GM12878 (cell line): ENCODE data around the gene GTF2H1. TPM values are rescaled to one million over a fixed set of nuclear protein-coding genes. Genes with fewer than 3 reads are reported as not detected.

Experiments
- ATF7 ChIP-seq: fragments of 450-650 bp; IDR thresholded peaks from 2 replicates; pipeline ENCODE4 v1.6.1; 2016; ENCODE audit warnings: low read depth, mild to moderate bottlenecking
- BACH1 ChIP-seq: fragments of 450-650 bp; IDR thresholded peaks from 2 replicates; pipeline ENCODE4 v1.6.1; 2017; ENCODE audit warnings: mild to moderate bottlenecking, borderline replicate concordance
- BRCA1 ChIP-seq: IDR thresholded peaks from 2 replicates; pipeline ENCODE4 v1.6.1; 2011; ENCODE audit warnings: low read depth, low read length, improper control_type of control experiment
- CBX5 ChIP-seq: sonication (generic); IDR thresholded peaks from 2 replicates; pipeline ENCODE4 v1.6.1; 2016; ENCODE audit warnings: low read depth, moderate library complexity, mild to moderate bottlenecking, inconsistent platforms
- CHD1 ChIP-seq: IDR thresholded peaks from 2 replicates; pipeline ENCODE4 v1.6.1; 2012; ENCODE audit warnings: low read depth, low read length, improper control_type of control experiment
- CHD2 ChIP-seq: IDR thresholded peaks from 2 replicates; pipeline ENCODE4 v1.6.1; 2011; ENCODE audit warnings: low read depth, low read length, improper control_type of control experiment, borderline replicate concordance
- CREM ChIP-seq: IDR thresholded peaks from 2 replicates; pipeline ENCODE4 v1.6.1; 2014; ENCODE audit warnings: antibody characterized with exemption, low read depth
- E2F8 ChIP-seq: fragments of 450-650 bp; IDR thresholded peaks from 2 replicates; pipeline ENCODE4 v1.6.1; 2018; ENCODE audit warnings: mild to moderate bottlenecking, low read depth, moderate library complexity; ENCODE audit not compliant: partially characterized antibody
- EGR1 ChIP-seq, 2 experiments: IDR thresholded peaks; 1 replicate in 1 of 2; 2 replicates in 1 of 2; pipeline ENCODE4 v1.6.1; 2011 to 2012; ENCODE audit warnings: low read depth in 2 of 2, low read length in 2 of 2, borderline replicate concordance in 1 of 2, mild to moderate bottlenecking in 1 of 2, moderate library complexity in 1 of 2
- ETV6 ChIP-seq, 2 experiments: fragments of 450-650 bp in 1 of 2; IDR thresholded peaks in 1 of 2; conservative IDR thresholded peaks in 1 of 2; 2 replicates each; pipeline ENCODE4 v1.6.1; 2014; ENCODE audit warnings: antibody characterized with exemption in 1 of 2, borderline replicate concordance in 1 of 2, low read depth in 1 of 2, mild to moderate bottlenecking in 1 of 2, moderate library complexity in 1 of 2
- FOXK2 ChIP-seq: fragments of 450-650 bp; IDR thresholded peaks from 2 replicates; pipeline ENCODE4 v1.6.1; 2017; ENCODE audit warnings: mild to moderate bottlenecking, moderate library complexity
- HCFC1 ChIP-seq: fragments of 150-350 bp; IDR thresholded peaks from 2 replicates; pipeline ENCODE4 v1.6.1; 2014; ENCODE audit warnings: low read length
- KLF5 ChIP-seq: fragments of 450-650 bp; IDR thresholded peaks from 2 replicates; pipeline ENCODE4 v1.6.1; 2014; ENCODE audit warnings: mild to moderate bottlenecking; ENCODE audit not compliant: partially characterized antibody
- MTA3 ChIP-seq: IDR thresholded peaks from 2 replicates; pipeline ENCODE4 v1.6.1; 2012; ENCODE audit warnings: low read length, inconsistent platforms, borderline replicate concordance
- PML ChIP-seq: IDR thresholded peaks from 2 replicates; pipeline ENCODE4 v1.6.1; 2012; ENCODE audit warnings: low read length, inconsistent platforms
- POLR2A ChIP-seq: IDR thresholded peaks from 2 replicates; pipeline ENCODE4 v1.6.1; 2011; ENCODE audit warnings: low read depth, mild to moderate bottlenecking, low read length
- POLR2AphosphoS2 ChIP-seq: IDR thresholded peaks from 2 replicates; pipeline ENCODE4 v1.6.1; 2011; ENCODE audit warnings: low read depth, mild to moderate bottlenecking, low read length, improper control_type of control experiment, moderate library complexity
- RB1 ChIP-seq: fragments of 450-650 bp; formaldehyde crosslinking; IDR thresholded peaks from 2 replicates; pipeline ENCODE4 v1.6.1; 2017; ENCODE audit warnings: mild to moderate bottlenecking, borderline replicate concordance
- RFX5 ChIP-seq: IDR thresholded peaks from 2 replicates; pipeline ENCODE4 v1.6.1; 2011; ENCODE audit warnings: low read depth, low read length, improper control_type of control experiment
- SRF ChIP-seq, 2 experiments: IDR thresholded peaks; 2 replicates each; pipeline ENCODE4 v1.6.1; 2011; ENCODE audit warnings: low read depth in 2 of 2, low read length in 2 of 2, mild to moderate bottlenecking in 1 of 2, moderate library complexity in 1 of 2
- ZBED1 ChIP-seq: IDR thresholded peaks from 2 replicates; pipeline ENCODE4 v1.6.1; 2016; ENCODE audit warnings: borderline replicate concordance
- polyA plus RNA-seq, 11 experiments: library from polyadenylated mRNA; depleted of rRNA in 4 of 11; unstranded in 6 of 11; stranded (reverse) in 5 of 11; fragments of >200 nt; fragmentation: Nextera tagmentation in 4 of 11; fragmentation: Illumina TruSeq in 1 of 11; extraction: Ambion mirVana in 4 of 11; extraction: Trizol in 1 of 11; gene quantifications; 1 replicate in 1 of 11; 2 replicates in 10 of 11; pipeline versions ENCODE4 v1.2.1 to v1.2.3, GENCODE V29; 2011 to 2016; ENCODE audit warnings: inconsistent platforms in 2 of 11, missing spikeins in 2 of 11, low read depth in 1 of 11
- total RNA-seq, 4 experiments: library from RNA; depleted of rRNA in 3 of 4; stranded (reverse); fragments of >200 nt in 3 of 4; fragmentation: Illumina TruSeq in 1 of 4; extraction: Trizol in 1 of 4; gene quantifications; 2 replicates each; pipeline versions ENCODE4 v1.2.1 to v1.2.3, GENCODE V29; 2013 to 2021
- TF ChIP-seq, protein P1 (sequence below): fragments of 450-650 bp; IDR thresholded peaks from 2 replicates; pipeline ENCODE4 v1.6.1; 2018; ENCODE audit warnings: borderline replicate concordance, mild to moderate bottlenecking; ENCODE audit not compliant: partially characterized antibody

GTF2H1 gene
- total and polyA plus RNA-seq, 10 of the 15 experiments (the other 5 are each of a cell fraction or from before 2014, with no cell fraction given), result 36.7 to 68.8 (median 46.6) TPM

GRCh38 chr11:18395735-18396504 lies 73.6 kb downstream of the GTF2H1 start (continued):
- TF ChIP-seq, protein P1, sequence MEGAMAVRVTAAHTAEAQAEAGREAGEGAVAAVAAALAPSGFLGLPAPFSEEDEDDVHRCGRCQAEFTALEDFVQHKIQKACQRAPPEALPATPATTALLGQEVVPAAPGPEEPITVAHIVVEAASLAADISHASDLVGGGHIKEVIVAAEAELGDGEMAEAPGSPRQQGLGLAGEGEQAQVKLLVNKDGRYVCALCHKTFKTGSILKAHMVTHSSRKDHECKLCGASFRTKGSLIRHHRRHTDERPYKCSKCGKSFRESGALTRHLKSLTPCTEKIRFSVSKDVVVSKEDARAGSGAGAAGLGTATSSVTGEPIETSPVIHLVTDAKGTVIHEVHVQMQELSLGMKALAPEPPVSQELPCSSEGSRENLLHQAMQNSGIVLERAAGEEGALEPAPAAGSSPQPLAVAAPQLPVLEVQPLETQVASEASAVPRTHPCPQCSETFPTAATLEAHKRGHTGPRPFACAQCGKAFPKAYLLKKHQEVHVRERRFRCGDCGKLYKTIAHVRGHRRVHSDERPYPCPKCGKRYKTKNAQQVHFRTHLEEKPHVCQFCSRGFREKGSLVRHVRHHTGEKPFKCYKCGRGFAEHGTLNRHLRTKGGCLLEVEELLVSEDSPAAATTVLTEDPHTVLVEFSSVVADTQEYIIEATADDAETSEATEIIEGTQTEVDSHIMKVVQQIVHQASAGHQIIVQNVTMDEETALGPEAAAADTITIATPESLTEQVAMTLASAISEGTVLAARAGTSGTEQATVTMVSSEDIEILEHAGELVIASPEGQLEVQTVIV, result peak; percentile 50
- no peak for TF ChIP-seq PML
- peak; percentile 55; the same call in 1 of the 2 replicates for TF ChIP-seq CHD2
- TF ChIP-seq CREM, result no peak
- TF ChIP-seq BACH1, result peak; percentile 71
- TF ChIP-seq RB1, result 0 out of 2 replicates have a peak, but pooled peaks have one; percentile 84
- TF ChIP-seq ETV6 (conservative IDR thresholded peaks at IDR 0.05 in 1 of 2, IDR thresholded peaks at IDR 0.05 in 1 of 2; ENCODE audit: borderline replicate concordance in 1 of 2, low read depth in 1 of 2), result no peak
- peak; percentile 22; the same call in 1 of the 2 replicates for TF ChIP-seq ZBED1
- TF ChIP-seq RFX5, result no peak
- no peak for TF ChIP-seq BRCA1
- no peak for TF ChIP-seq CHD1
- TF ChIP-seq CBX5, result no peak
- peak in 1 of 2 experiments; percentile 70; a peak in 2 of 3 replicates for TF ChIP-seq EGR1 (IDR thresholded peaks at IDR 0.05; ENCODE audit: borderline replicate concordance in 1 of 2, low read depth in 2 of 2, low read length in 2 of 2)
- peak; percentile 19; the same call in 1 of the 2 replicates for TF ChIP-seq HCFC1
- TF ChIP-seq MTA3, result no peak
- TF ChIP-seq KLF5, result no peak
- TF ChIP-seq FOXK2, result no peak
- no peak for TF ChIP-seq SRF (IDR thresholded peaks at IDR 0.05; ENCODE audit: low read depth in 2 of 2, low read length in 2 of 2)
- no peak for TF ChIP-seq E2F8
- peak; percentile 83 for TF ChIP-seq POLR2AphosphoS2
- peak; percentile 83 for TF ChIP-seq POLR2A
- TF ChIP-seq ATF7, result no peak
